ENCODE measurements around the gene RAB7A.
A peak's percentile ranks its signal among the peaks of the same experiment; 100 is the strongest.

Gene RAB7A

DNA sequence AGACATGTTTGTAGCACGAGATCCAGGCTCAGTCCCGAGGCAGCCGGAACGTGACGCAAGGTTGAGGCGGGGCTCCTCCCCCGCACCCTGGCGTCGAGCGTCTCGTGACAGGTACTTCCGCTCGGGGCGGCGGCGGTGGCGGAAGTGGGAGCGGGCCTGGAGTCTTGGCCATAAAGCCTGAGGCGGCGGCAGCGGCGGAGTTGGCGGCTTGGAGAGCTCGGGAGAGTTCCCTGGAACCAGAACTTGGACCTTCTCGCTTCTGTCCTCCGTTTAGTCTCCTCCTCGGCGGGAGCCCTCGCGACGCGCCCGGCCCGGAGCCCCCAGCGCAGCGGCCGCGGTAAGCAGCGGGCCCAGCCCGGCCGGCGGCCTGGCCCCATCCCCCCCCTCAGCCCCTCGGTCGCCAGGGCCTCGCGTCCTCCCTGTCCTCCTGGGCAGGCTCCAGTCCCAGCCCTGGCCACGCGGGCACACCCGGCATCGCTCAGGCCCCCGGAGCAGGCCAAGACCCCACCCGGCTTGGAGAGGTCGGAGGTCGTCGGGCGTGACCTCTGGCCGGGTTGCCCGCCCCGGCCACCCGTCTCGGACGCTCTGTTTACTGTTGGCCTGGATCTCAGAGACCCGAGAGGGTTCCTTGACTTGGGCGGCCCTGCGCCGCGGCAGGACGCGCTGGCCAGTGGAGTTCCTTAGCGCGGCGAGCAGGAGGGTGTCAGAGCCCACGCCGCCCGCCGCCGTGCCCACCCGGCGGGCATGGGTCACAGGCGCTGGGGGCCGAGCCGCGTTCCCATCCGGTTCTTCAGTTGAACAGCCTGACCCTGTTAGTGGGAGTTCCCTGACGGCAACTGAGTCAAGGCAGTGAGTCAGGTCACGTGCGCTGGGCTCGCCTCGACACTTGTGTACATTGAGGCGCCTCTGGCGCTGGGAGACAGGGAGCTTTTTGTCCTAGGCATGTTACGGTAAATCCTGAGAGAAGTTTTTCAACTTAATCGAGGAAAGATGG lies at the start of gene RAB7A:
TSS of gene RAB7A (plus strand) at position 161 of the 994 bp plus-strand sequence. CDS start 69,185 bp downstream, outside the sequence.
- ATAC-seq (peak; percentile 96), DNase-seq (peak; percentile 98)
- no peaks in the 10 kb centered on the region for H3K27me3 Mint-ChIP-seq
- H3K9me3 Mint-ChIP-seq: no peaks in the 10 kb centered on the region
- peaks cover 58% of the 10 kb centered on the region for H3K4me1 Mint-ChIP-seq
- peak within 1 kb of the TSS; percentile 97 for H3K4me3 Mint-ChIP-seq
- peak within 1 kb of the TSS; percentile 90 for H3K27ac Mint-ChIP-seq
- H3K36me3 Mint-ChIP-seq (ENCODE audit: low read depth): peaks cover 36% of the 10 kb centered on the region

GRCh38 chr3:128679338-128679737 lies 46.6 kb upstream of the RAB7A start:
- no peak for DNase-seq
- Mint-ChIP-seq H3K27ac (peak overlapping the region; percentile 92), H3K9me3 (no peaks in the 10 kb centered on the region), H3K4me1 (peaks cover 53% of the 10 kb centered on the region), H3K27me3 (peaks cover 2% of the 10 kb centered on the region), H3K36me3 (ENCODE audit: low read depth) (peaks cover 14% of the 10 kb centered on the region), H3K4me3 (peak overlapping the region; percentile 87)
- no peak for ATAC-seq

DNA sequence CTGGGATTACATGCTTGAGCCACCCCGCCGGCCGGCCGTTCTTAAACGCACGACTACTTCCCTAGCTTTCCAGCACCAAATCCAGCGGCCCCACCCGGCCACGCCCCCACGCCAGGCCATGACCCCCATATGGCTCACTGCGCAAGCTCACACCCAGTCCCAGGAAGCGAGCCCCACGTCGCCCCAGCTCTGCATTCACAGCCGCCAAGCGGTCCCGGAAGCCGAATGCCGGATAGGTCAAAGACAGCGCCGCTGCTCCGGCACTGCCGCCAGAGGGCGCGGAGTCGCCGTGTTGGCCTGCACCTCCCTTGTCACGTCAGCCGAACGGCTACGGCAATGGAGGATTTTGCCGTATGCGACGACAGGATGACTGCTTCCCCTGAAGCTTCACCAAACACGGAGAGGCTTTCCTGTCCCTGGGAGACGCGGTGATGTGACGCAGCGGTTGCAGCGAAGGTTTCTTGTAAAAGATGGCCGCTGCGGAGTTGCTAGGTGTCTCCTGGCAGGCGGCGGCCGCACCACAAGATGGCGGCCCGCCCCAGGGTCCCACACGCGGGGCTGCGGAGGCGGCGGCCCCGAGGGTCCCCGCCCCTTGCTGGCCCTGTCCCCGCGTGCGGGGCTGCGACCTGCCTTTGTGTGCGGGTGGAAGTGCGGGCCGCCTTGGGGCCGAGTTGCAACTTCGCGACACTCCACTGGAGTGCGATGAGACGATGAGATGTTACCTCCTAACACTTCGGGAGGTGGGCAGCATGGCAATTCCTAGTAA lies 45.2 kb upstream of the RAB7A start:
- peak overlapping the region; percentile 87 for H3K4me3 Mint-ChIP-seq
- DNase-seq: peak; percentile 100
- peak; percentile 99 for ATAC-seq
- H3K9me3 Mint-ChIP-seq: no peaks in the 10 kb centered on the region
- H3K36me3 Mint-ChIP-seq (ENCODE audit: low read depth): peaks cover 7% of the 10 kb centered on the region
- H3K27me3 Mint-ChIP-seq: peaks cover 2% of the 10 kb centered on the region
- H3K27ac Mint-ChIP-seq: peak overlapping the region; percentile 92
- H3K4me1 Mint-ChIP-seq: peaks cover 46% of the 10 kb centered on the region

DNA sequence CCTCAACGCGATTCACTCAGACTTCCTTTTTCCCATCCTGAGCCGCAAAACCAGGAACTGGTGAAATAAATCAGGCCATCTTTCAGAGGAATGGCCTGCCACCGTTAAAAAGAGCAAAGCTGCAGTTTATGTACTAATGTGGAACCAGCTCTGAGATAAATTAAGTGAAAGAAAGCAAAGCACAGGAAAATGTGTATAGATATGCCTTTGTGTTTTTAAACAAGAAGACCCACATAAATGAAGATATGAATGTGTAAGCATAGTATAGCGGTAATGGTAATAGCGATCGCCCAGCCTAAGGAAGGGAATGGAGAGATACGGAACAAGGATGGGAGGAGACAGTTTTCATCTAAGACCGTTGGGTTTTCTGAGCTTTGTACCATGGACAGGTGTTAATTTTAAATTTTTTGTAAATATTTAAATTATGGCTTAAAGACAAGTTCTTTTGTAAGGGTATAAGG lies 44.6 kb upstream of the RAB7A start:
- H3K9me3 Mint-ChIP-seq: no peaks in the 10 kb centered on the region
- peaks cover 44% of the 10 kb centered on the region for H3K4me1 Mint-ChIP-seq
- no peak for ATAC-seq
- H3K27me3 Mint-ChIP-seq: peaks cover 2% of the 10 kb centered on the region
- H3K4me3 Mint-ChIP-seq: peak overlapping the region; percentile 87
- DNase-seq: no peak
- H3K27ac Mint-ChIP-seq: peak overlapping the region; percentile 92
- H3K36me3 Mint-ChIP-seq (ENCODE audit: low read depth): peaks cover 6% of the 10 kb centered on the region

- Mint-ChIP-seq H3K9me3 (no peaks in the 10 kb centered on the region), H3K27ac (no peak overlapping the region), H3K27me3 (peaks cover 2% of the 10 kb centered on the region), H3K4me3 (no peak overlapping the region), H3K36me3 (ENCODE audit: low read depth) (peaks cover 6% of the 10 kb centered on the region), H3K4me1 (peaks cover 44% of the 10 kb centered on the region)
- ATAC-seq (no peak), DNase-seq (no peak)
These were observed 42.0 kb upstream of the RAB7A start for GRCh38 chr3:128683957-128684356.

DNA sequence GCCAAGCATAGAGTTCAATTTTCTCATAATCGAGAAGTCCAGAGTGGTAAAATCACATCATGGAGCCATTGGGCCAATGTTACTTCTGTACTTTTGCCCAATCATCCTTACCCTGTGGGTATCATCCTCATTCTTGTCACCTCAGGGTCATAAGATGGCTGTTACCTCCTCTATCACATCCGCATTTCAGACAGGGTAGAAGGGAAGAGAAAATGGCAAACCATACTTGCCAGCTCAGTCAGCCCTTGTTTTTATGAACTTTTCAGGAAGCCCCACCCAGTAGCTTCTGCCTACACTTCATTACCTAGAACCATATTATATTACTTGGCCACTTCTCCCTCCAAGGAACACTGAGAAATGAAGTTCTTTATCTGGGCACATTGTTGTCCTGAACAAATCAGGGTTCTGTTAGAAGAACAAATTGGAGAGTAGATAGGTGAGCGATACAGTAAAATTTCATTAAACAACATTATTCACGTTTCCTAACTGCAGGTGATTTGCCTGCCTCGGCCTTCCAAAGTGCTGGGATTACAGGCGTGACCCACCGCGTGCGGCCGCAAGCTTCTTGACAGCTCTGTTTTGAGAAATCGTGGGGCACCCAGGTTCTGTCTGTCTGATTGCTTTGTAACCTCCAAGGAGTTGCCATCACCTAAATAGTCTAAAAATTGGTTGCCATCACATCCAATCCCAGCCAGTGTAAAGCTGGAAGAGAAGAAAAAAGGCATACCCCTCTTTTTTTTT lies 40.8 kb upstream of the RAB7A start:
- no peaks in the 10 kb centered on the region for H3K9me3 Mint-ChIP-seq
- DNase-seq: no peak
- H3K4me1 Mint-ChIP-seq: peaks cover 32% of the 10 kb centered on the region
- ATAC-seq: no peak
- H3K36me3 Mint-ChIP-seq (ENCODE audit: low read depth): peaks cover 3% of the 10 kb centered on the region
- H3K4me3 Mint-ChIP-seq: no peak overlapping the region
- H3K27ac Mint-ChIP-seq: peak overlapping the region; percentile 2
- peaks cover 2% of the 10 kb centered on the region for H3K27me3 Mint-ChIP-seq

DNA sequence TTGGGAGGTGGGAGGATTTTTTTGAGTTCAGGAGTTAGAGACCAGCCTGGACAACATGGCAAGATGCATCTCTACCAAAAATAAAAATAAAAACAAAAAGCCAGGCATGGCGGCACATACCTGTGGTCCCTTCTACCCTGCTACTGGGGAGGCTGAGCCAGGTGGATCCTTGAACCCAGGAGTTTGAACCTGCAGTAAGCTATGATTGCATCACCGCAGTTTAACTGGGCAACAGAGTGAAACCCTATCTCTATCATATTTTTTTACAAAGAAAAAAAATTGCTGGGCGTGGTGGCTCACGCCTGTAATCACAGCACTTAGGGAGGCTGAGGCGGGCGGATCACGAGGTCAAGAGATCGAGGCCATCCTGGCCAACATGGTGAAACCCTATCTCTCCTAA lies 39.5 kb upstream of the RAB7A start:
- Mint-ChIP-seq H3K36me3 (ENCODE audit: low read depth) (no peaks in the 10 kb centered on the region), H3K4me3 (no peak overlapping the region), H3K27me3 (no peaks in the 10 kb centered on the region), H3K9me3 (no peaks in the 10 kb centered on the region), H3K4me1 (peaks cover 22% of the 10 kb centered on the region), H3K27ac (no peak overlapping the region)
- DNase-seq: no peak
- no peak for ATAC-seq

GRCh38 chr3:128689060-128689459 lies 36.9 kb upstream of the RAB7A start:
- Mint-ChIP-seq H3K36me3 (ENCODE audit: low read depth) (no peaks in the 10 kb centered on the region), H3K4me3 (no peak overlapping the region), H3K27me3 (no peaks in the 10 kb centered on the region), H3K27ac (no peak overlapping the region), H3K9me3 (no peaks in the 10 kb centered on the region), H3K4me1 (peaks cover 8% of the 10 kb centered on the region)
- no peak for ATAC-seq
- no peak for DNase-seq

DNA sequence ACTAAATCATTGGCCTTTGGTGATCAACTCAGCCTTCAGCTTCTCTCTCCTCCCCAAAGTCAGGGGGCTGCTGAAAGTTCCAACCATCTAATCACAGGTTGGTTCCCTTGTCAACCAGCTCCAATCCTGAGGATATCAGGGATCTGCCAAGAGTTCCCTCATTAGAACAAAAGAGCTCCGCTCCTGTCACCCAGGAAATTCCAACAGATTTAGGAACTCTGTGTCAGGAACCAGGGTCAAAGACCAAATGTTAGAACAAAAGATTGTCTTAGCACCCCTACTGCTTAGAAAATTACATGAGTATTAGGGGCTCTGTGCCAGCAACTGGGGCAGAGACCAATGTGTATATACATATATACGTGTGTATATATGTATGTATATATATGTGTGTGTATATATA lies 32.3 kb upstream of the RAB7A start:
- no peaks in the 10 kb centered on the region for H3K36me3 Mint-ChIP-seq (ENCODE audit: low read depth)
- no peak for ATAC-seq
- no peak for DNase-seq
- H3K27me3 Mint-ChIP-seq: no peaks in the 10 kb centered on the region
- no peak overlapping the region for H3K27ac Mint-ChIP-seq
- H3K4me3 Mint-ChIP-seq: no peak overlapping the region
- no peaks in the 10 kb centered on the region for H3K9me3 Mint-ChIP-seq
- peaks cover 3% of the 10 kb centered on the region for H3K4me1 Mint-ChIP-seq

- no peak for ATAC-seq
- Mint-ChIP-seq H3K9me3 (no peaks in the 10 kb centered on the region), H3K27ac (no peak overlapping the region), H3K27me3 (no peaks in the 10 kb centered on the region), H3K4me3 (no peak overlapping the region), H3K36me3 (ENCODE audit: low read depth) (no peaks in the 10 kb centered on the region), H3K4me1 (peaks cover 3% of the 10 kb centered on the region)
- DNase-seq: no peak
These were observed 28.6 kb upstream of the RAB7A start for GRCh38 chr3:128697341-128697740.

DNA sequence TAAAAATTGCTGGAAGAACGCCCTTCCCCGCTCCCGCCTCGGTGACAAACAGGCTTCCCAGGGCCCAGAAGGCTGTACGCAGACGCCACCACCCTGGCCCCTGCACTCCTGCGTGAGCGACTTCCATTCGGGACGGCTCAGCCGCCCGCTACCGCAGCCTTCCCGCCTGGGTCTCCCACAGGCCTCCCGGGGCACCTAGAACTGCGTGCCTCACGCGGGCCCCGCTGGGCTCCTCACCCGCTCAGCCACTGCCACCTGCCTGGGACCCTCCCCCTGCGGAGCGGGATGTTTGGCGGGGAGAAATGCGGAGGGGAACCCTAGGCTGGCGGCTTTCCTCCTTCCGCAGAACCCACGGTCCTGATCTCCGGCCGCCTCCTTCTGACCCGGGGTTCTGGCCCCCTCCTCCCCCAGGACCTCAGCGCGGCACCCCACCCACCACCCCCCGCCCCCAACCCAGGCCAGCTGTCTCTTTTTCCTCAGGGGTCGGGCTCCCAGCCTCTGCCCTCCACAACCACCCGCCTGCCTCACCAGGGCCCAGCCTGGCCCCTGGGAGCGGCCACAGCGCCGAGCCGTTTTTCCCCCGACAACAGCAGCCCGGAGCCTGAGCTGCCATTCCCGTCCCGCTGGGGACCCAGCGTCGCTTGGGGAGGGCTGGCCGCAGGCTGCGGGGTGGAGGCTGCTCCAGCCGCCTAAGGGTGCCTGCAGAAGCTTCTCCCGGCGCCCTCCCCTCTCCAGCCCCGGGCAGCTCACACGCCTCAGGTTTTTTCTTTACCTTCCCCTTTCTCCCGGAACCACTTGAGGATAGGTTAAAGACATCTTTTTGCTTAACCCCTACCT lies 27.6 kb upstream of the RAB7A start:
- Mint-ChIP-seq H3K4me3 (peak overlapping the region; percentile 63), H3K36me3 (ENCODE audit: low read depth) (no peaks in the 10 kb centered on the region), H3K27ac (peak overlapping the region; percentile 27), H3K27me3 (no peaks in the 10 kb centered on the region), H3K9me3 (no peaks in the 10 kb centered on the region), H3K4me1 (peaks cover 3% of the 10 kb centered on the region)
- peak; percentile 63 for ATAC-seq
- DNase-seq: peak; percentile 21

- DNase-seq: no peak
- H3K9me3 Mint-ChIP-seq: no peaks in the 10 kb centered on the region
- H3K27ac Mint-ChIP-seq: no peak overlapping the region
- no peak overlapping the region for H3K4me3 Mint-ChIP-seq
- ATAC-seq: no peak
- H3K27me3 Mint-ChIP-seq: no peaks in the 10 kb centered on the region
- no peaks in the 10 kb centered on the region for H3K36me3 Mint-ChIP-seq (ENCODE audit: low read depth)
- peaks cover 3% of the 10 kb centered on the region for H3K4me1 Mint-ChIP-seq
These were observed 24.4 kb upstream of the RAB7A start for GRCh38 chr3:128701342-128702212.

- Mint-ChIP-seq H3K27me3 (no peaks in the 10 kb centered on the region), H3K4me3 (no peak overlapping the region), H3K27ac (no peak overlapping the region), H3K36me3 (ENCODE audit: low read depth) (no peaks in the 10 kb centered on the region), H3K4me1 (peaks cover 2% of the 10 kb centered on the region), H3K9me3 (no peaks in the 10 kb centered on the region)
- DNase-seq (no peak), ATAC-seq (no peak)
These were observed 23.6 kb upstream of the RAB7A start for GRCh38 chr3:128702391-128702790.
